WI38 (cell line): ENCODE results near the gene ADAMTSL5.
"Not testable (repeated sequence)": the region's sequence is repeated elsewhere in the genome, so short reads cannot be mapped to it uniquely, and the experiment has no call there.

Experiments
- H3K4me3 ChIP-seq: 2 replicates; pipeline ENCODE4 v1.5.1; 2011; ENCODE audit warnings: low read depth, mild to moderate bottlenecking, control low read depth, low read length
- TF ChIP-seq, protein P1 (sequence below): IDR thresholded peaks from 2 replicates; pipeline ENCODE4 v1.5.1; 2012; ENCODE audit warnings: low read depth, mild to moderate bottlenecking, control low read depth, low read length

ADAMTSL5 gene

DNA sequence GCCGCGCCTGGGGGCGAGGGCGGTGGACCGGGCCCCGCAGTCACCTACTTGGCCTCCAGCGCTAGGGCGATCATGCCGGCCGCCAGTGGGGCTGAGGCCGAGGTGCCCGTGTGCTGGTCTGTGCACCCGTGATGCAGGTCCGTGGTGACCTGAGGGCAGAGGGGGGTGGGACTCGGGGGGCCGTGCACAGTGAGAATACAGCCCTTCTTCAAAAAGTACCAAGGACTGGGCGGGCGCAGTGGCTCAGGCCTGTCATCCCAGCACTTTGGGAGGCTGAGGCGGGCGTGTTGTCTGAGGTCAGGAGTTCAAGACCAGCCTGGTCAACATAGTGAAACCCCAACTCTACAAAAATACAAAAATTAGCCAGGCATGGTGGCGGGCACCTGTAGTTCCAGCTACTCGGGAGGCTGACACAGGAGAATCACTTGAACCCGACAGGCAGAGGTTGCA is 28.8 kb downstream of the ADAMTSL5 start:
- H3K4me3 ChIP-seq, result no peak overlapping the region
- TF ChIP-seq, protein P1, sequence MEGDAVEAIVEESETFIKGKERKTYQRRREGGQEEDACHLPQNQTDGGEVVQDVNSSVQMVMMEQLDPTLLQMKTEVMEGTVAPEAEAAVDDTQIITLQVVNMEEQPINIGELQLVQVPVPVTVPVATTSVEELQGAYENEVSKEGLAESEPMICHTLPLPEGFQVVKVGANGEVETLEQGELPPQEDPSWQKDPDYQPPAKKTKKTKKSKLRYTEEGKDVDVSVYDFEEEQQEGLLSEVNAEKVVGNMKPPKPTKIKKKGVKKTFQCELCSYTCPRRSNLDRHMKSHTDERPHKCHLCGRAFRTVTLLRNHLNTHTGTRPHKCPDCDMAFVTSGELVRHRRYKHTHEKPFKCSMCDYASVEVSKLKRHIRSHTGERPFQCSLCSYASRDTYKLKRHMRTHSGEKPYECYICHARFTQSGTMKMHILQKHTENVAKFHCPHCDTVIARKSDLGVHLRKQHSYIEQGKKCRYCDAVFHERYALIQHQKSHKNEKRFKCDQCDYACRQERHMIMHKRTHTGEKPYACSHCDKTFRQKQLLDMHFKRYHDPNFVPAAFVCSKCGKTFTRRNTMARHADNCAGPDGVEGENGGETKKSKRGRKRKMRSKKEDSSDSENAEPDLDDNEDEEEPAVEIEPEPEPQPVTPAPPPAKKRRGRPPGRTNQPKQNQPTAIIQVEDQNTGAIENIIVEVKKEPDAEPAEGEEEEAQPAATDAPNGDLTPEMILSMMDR, result no peak

DNA sequence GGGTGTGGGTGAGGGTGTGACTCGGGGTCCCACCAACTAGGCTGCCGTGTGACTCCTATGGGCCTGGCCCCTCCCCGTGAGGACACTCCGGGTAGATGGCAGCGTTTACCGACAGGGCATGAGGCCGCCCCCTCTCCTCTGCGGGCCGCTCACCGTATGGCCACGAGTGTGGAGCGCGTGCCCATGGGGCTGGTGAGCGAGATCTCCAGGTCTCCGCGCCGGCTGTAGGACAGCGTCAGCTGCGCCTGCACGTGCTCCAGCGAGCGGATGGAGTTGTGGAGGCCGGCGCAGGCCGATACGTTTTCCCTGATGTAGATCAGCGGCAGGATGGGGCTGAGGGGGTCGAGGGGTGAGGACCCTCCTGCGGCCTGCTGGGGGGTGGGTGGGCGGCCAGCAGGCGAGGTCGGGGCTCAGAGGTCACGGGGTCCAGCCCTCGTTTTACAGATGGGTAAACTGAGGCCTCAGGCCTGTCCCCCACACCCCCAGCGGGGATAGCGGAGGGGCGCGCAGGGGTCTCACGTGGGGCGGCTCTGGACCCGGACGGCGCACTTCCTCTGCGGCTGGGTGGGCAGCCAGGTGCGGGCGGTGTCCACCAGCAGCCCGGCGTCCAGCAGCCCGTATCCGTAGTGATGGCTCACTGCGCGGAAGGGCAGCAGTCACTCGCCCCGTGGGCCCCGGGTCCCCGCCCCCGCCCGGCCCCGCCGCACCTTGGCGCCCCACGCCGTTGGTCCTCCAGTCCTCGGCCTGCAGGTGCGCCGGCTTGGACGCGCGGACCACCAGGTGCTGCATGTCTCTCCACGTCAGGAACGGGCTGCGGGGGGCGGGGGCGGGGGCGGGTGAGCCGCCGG is 29.5 kb downstream of the ADAMTSL5 start:
- TF ChIP-seq, protein P1, result no peak
- H3K4me3 ChIP-seq, result no peak overlapping the region

GRCh38 chr19:1482361-1483130 is 30.3 kb downstream of the ADAMTSL5 start:
- TF ChIP-seq, protein P1, result no peak
- H3K4me3 ChIP-seq, result no peak overlapping the region

- TF ChIP-seq, protein P1, result no peak
- no peak overlapping the region for H3K4me3 ChIP-seq
Observed at GRCh38 chr19:1481893-1482360, 30.9 kb downstream of the ADAMTSL5 start.

DNA sequence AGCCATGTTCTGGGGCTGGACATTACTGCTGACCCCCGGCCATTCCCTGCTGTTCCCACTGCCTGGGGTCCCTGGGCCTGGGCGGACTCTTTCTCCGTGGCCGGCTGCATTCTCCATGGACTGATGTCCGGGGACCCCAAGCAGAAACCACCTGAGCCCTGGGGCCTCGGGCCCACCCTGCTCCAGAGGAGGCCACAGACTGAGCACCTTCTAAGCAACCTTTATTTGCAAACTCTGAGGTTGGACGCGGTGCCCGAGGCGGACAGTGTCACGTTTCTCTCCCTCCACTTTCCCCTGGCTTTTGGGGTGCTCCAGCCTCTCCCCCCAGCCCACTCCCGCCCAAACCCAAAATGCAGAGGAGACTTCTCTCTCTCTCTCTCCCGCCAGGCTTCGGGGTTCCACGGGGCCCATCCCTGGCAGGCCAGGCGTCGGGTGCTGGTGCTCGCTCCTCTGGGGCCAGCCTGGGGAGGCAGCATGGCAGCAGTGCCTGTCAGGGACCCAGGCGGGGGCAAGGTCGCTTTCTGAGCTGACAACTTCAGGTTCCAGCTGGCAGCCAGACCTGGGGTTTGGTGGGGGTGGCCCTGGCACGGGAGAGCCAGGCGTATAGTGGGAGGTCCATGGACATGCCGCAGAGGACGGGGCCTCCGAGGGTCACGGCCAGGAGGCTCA is 31.5 kb downstream of the ADAMTSL5 start:
- no peak overlapping the region for H3K4me3 ChIP-seq
- TF ChIP-seq, protein P1, result no peak

DNA sequence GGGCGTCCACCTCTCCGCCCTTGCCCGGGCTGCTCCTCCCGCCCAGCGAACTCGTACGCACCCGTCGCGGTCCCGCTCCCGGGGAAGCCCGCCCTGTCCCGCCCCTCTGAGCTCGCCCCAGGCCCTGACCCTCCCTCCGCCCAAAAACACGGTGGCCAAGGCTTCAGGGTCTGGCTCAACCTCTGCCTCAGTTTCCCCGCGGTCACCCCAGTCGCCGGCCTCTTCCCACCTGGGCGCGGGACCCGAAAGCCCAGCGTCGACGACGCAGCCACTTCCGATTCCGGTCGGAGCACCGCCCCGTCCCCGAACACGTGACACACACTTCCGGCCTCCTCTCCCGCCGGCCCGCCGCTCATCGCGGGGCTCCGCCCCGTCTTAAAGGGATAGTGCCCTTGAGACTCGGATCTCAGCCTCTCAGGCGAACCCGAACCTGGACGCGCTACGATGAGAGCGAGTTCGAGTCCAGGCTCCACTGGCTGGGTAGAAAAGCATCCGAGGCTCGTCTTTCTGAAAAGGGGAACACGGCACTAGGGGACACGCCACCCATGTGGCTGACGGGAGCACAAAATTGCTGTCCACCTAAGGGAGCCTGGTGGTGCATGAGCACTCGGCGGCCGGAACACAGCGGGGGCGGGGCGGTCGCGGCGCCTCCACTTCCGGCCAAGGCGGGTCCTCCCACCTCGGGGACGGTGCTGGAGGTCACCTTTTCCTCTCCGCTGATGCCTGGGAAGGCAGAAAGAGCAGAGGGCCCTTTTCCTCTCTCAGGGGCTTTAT is 33.7 kb downstream of the ADAMTSL5 start, which contains the start of gene C19orf25:
Gene C19orf25, minus strand, starts transcription at position 282 of the 774 bp plus-strand sequence. CDS start 312 bp downstream, outside the sequence.
- peak within 1 kb of the TSS; percentile 86 for H3K4me3 ChIP-seq
- TF ChIP-seq, protein P1, result no peak

DNA sequence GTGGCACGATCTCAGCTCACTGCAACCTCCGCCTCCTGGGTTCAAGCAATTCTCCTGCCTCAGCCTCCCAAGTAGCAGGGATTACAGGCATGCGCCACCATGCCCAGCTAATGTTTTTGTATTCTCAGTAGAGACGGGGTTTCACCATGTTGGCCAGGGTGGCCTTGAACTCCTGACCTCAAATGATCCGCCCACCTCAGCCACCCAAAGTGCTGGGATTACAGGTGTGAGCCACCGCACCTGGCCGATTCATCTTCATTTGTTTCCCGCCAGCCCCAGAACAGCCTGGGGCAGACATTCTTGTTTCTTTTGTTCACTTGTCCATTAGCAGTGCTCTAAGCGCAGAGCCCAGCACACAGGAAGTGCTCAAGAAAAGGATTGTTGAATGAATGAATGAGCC is 35.8 kb downstream of the ADAMTSL5 start:
- H3K4me3 ChIP-seq, result not testable (repeated sequence)
